Activated B cell treated with CpG ODN at 0.5 μM for 24 hours (primary cell): Measurements from ENCODE around the gene DPP10. TPM values are rescaled to one million over a fixed set of nuclear protein-coding genes. Genes with fewer than 3 reads are reported as not detected.

Source experiments
- ATAC-seq: fragments of 200-7000 bp; cut with Tn5 transposase; one replicate; pipeline ENCODE4 v1.10.0; 2021; ENCODE audit warnings: low read depth, mild to moderate bottlenecking, moderate library complexity
- CTCF ChIA-PET: fragments of 350-600 bp; sonication (Branson Sonifier 250); formaldehyde crosslinking; loops from one replicate; lab custom pipeline; 2021; ENCODE audit warnings: antibody characterized with exemption; lab: Charles Lee
- POLR2A ChIA-PET: fragments of 350-600 bp; sonication (Branson Sonifier 250); formaldehyde crosslinking; loops from one replicate; lab custom pipeline; 2021; ENCODE audit warnings: antibody characterized with exemption; lab: Charles Lee
- DNase-seq: peaks from one replicate; pipeline ENCODE4 v3.0.0; 2022
- H3K27ac Mint-ChIP-seq: one replicate; pipeline ENCODE4 v1.8.0; 2020; ENCODE audit warnings: mixed read lengths
- H3K27me3 Mint-ChIP-seq: one replicate; pipeline ENCODE4 v1.8.0; 2021; ENCODE audit warnings: mixed read lengths
- H3K36me3 Mint-ChIP-seq: one replicate; pipeline ENCODE4 v1.8.0; 2021; ENCODE audit warnings: low read depth, mixed read lengths
- H3K4me1 Mint-ChIP-seq: one replicate; pipeline ENCODE4 v1.8.0; 2021; ENCODE audit warnings: mixed read lengths
- H3K4me3 Mint-ChIP-seq: one replicate; pipeline ENCODE4 v1.8.0; 2020; ENCODE audit warnings: mild to moderate bottlenecking, mixed read lengths
- H3K9me3 Mint-ChIP-seq: one replicate; pipeline ENCODE4 v1.8.0; 2020; ENCODE audit warnings: mixed read lengths
- CTCF ChIP-seq: fragments of 200-600 bp; IDR thresholded peaks from one replicate; pipeline ENCODE4 v1.8.0; 2022; ENCODE audit warnings: antibody characterized with exemption, mild to moderate bottlenecking
- intact Hi-C: fragments of 100-400 bp; cut with micrococcal nuclease; formaldehyde crosslinking; loops from one replicate; pipeline ENCODE4 v1.15.1; 2024
- total RNA-seq: library from RNA; stranded (reverse); gene quantifications from 2 replicates; pipeline ENCODE4 v1.2.3, GENCODE V29; 2022

DPP10 gene
- total RNA-seq, 1 donor from 2014 or later, result not detected

DNA sequence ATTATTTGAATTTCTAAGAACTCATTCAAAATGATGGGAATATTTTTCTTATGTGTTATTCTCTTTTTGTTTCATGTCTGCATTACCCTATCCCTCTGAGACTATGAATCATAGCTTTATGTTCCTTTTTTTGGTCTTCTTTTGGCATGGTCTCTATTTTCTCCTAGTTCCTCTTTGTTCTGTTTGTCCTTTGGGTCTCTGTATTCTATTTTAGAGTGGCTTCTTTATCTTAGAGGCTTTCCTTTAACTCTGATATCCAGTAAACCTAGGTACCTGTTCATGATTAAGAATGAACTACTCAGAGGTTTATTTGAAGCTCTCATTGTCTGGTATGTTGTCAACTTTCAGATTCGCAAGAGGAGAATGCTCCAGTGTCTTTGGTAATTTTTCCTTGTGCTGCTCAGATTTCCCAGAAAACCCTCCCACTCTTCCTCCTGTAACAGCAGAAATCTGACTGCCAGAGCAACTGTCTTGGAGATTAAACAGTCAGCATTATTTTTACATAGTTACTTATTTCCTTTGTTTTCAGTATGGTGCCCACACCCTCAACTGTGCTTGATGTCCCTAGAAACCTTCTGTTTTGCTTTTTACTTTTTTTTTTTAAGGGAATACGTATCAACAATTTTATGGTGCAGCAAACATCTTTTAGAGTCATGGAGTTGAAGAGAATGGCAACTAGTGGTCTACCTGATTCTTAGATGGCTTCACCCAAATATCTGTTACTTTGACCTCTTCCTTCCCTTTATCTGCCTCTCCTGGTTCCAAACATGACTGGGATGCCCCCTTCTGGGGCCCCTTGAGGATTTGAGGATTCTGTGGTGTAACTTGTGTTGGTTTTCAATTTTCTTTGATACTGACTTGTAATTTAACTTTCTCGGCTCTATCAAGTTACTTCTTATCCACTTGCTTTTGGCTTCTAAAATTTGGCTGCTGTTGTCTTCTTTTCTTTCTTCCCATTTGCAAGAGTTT lies 92.0 kb downstream of the DPP10 start:
- no peaks in the 10 kb centered on the region for H3K36me3 Mint-ChIP-seq
- no peak for ATAC-seq
- H3K4me3 Mint-ChIP-seq, result no peak overlapping the region
- no peaks in the 10 kb centered on the region for H3K4me1 Mint-ChIP-seq
- no peaks in the 10 kb centered on the region for H3K9me3 Mint-ChIP-seq
- POLR2A ChIA-PET, result no interaction called here
- TF ChIP-seq CTCF, result no peak
- H3K27ac Mint-ChIP-seq, result no peak overlapping the region
- CTCF ChIA-PET, result no interaction called here
- no peak for DNase-seq
- H3K27me3 Mint-ChIP-seq, result peaks cover 2% of the 10 kb centered on the region
- intact Hi-C loops, result no loop called here

DNA sequence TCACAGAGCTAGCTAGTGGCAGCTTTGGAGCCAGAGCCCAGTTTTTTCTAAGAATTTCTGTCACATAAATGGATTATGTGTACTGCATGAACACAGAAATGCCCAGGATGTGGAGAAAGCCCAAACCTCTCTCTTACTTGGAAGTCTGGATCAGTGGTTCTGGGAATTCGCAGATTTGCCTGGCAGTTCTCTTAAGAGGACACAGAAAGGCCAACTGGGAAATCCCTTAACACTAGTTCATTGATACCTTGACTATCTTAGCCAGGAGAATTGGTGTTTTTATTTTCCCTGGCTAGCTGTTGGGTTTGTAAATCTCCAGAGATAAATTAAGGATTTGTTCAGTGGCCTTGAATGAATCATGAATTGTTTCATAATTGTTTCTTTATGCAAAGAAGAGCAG lies 95.3 kb downstream of the DPP10 start:
- CTCF ChIA-PET, result no interaction called here
- POLR2A ChIA-PET, result no interaction called here
- Mint-ChIP-seq H3K27me3 (peaks cover 4% of the 10 kb centered on the region), H3K36me3 (no peaks in the 10 kb centered on the region), H3K27ac (no peak overlapping the region), H3K4me1 (no peaks in the 10 kb centered on the region), H3K4me3 (no peak overlapping the region), H3K9me3 (no peaks in the 10 kb centered on the region)
- ATAC-seq, result no peak
- DNase-seq, result no peak
- intact Hi-C loops, result no loop called here
- no peak for TF ChIP-seq CTCF

- TF ChIP-seq CTCF, result no peak
- Mint-ChIP-seq H3K4me1 (no peaks in the 10 kb centered on the region), H3K27me3 (peaks cover 3% of the 10 kb centered on the region), H3K4me3 (no peak overlapping the region), H3K9me3 (no peaks in the 10 kb centered on the region), H3K27ac (no peak overlapping the region), H3K36me3 (no peaks in the 10 kb centered on the region)
- ATAC-seq (no peak), DNase-seq (no peak)
- intact Hi-C loops, result no loop called here
- POLR2A ChIA-PET, result no interaction called here
- CTCF ChIA-PET, result no interaction called here
These were observed 100.3 kb downstream of the DPP10 start for GRCh38 chr2:114542695-114543094.

DNA sequence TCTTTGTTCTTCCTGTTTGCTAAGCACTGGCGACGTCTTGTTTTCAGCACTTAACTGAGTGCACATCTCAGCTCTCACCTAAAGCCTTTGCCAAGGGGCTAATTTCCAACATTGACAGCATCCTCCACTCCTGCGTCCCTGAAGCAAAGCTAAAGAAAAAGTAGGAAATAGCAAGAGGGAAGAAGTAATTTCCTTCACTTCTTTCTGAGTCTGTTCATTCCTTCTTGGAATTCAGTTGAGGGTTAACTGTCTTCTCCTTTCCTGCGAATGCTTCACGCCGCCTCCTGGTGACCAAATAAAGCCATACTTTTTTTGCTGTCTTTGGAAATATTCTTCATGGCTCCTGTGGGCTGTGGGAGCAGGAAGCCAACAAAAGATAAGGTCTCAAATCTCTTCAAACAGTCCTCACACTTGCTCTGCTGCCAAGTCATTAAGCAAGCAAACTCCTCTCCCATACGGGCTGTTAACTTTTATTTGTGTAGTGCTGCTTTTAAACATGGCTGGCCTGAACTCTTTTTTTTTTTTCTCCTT lies 100.9 kb downstream of the DPP10 start:
- CTCF ChIA-PET, result no interaction called here
- no peak overlapping the region for H3K27ac Mint-ChIP-seq
- intact Hi-C loops, result no loop called here

More for the DNA sequence above, 100.9 kb downstream of the DPP10 start:
- ATAC-seq, result no peak
- peaks cover 3% of the 10 kb centered on the region for H3K27me3 Mint-ChIP-seq
- no peaks in the 10 kb centered on the region for H3K9me3 Mint-ChIP-seq
- no peaks in the 10 kb centered on the region for H3K4me1 Mint-ChIP-seq
- DNase-seq, result no peak
- H3K4me3 Mint-ChIP-seq, result no peak overlapping the region
- POLR2A ChIA-PET, result no interaction called here
- no peak for TF ChIP-seq CTCF
- no peaks in the 10 kb centered on the region for H3K36me3 Mint-ChIP-seq
